HepG2 (cell line): ENCODE results near the gene CD81. TPM values are rescaled to one million over a fixed set of nuclear protein-coding genes. Genes with fewer than 3 reads are reported as not detected.

ENCODE experiments used
- CCDC6 ChIP-seq: sonication (generic); formaldehyde crosslinking; IDR thresholded peaks from 2 replicates; pipeline ENCODE4 v1.8.1; 2022; ENCODE audit warnings: mild to moderate bottlenecking, missing genetic modification reagents, moderate library complexity
- EP300 ChIP-seq, 3 experiments: sonication (generic) in 1 of 3; formaldehyde crosslinking in 1 of 3; IDR thresholded peaks; 2 replicates each; pipeline versions ENCODE4 v1.5.1 to v1.6.1; 2011 to 2020; ENCODE audit warnings: low read depth in 2 of 3, low read length in 2 of 3, borderline replicate concordance in 1 of 3, improper control_type of control experiment in 1 of 3, mild to moderate bottlenecking in 1 of 3, missing genetic modification reagents in 1 of 3, moderate library complexity in 1 of 3
- ETV5 ChIP-seq: IDR thresholded peaks from 2 replicates; pipeline ENCODE4 v1.6.1; 2018; ENCODE audit warnings: missing biosample characterization, missing genetic modification reagents, inconsistent platforms, borderline replicate concordance
- FOXP1 ChIP-seq, 2 experiments: fragments of 450-650 bp in 1 of 2; IDR thresholded peaks; 2 replicates each; pipeline ENCODE4 v1.6.1; 2017 to 2018; ENCODE audit warnings: antibody characterized with exemption in 1 of 2
- GFI1 ChIP-seq: sonication (generic); formaldehyde crosslinking; IDR thresholded peaks from 2 replicates; pipeline ENCODE4 v1.5.0; 2020; ENCODE audit warnings: missing genetic modification reagents, mild to moderate bottlenecking, borderline replicate concordance
- ISL2 ChIP-seq: sonication (generic); formaldehyde crosslinking; IDR thresholded peaks from 2 replicates; pipeline ENCODE4 v1.5.0; 2020; ENCODE audit warnings: missing genetic modification reagents
- NBN ChIP-seq: fragments of 450-650 bp; conservative IDR thresholded peaks from 2 replicates; pipeline ENCODE4 v1.6.1; 2017
- NKX3-1 ChIP-seq: sonication (generic); formaldehyde crosslinking; IDR thresholded peaks from 2 replicates; pipeline ENCODE4 v1.5.0; 2020; ENCODE audit warnings: missing genetic modification reagents
- REL ChIP-seq: sonication (generic); formaldehyde crosslinking; conservative IDR thresholded peaks from 2 replicates; pipeline ENCODE4 v1.8.0; 2022; ENCODE audit warnings: mild to moderate bottlenecking, missing genetic modification reagents, moderate library complexity
- SP5 ChIP-seq: IDR thresholded peaks from 2 replicates; pipeline ENCODE4 v1.6.1; 2016; ENCODE audit warnings: low read depth, borderline replicate concordance
- STAT5B ChIP-seq: sonication (generic); formaldehyde crosslinking; IDR thresholded peaks from 2 replicates; pipeline ENCODE4 v1.4.0; 2020; ENCODE audit warnings: missing genetic modification reagents
- TBX2 ChIP-seq: sonication (generic); formaldehyde crosslinking; IDR thresholded peaks from 2 replicates; pipeline ENCODE4 v1.5.0; 2020; ENCODE audit warnings: missing genetic modification reagents, mild to moderate bottlenecking, borderline replicate concordance
- ZFAT ChIP-seq: sonication (generic); formaldehyde crosslinking; conservative IDR thresholded peaks from 2 replicates; pipeline ENCODE4 v1.8.1; 2023; ENCODE audit warnings: missing genetic modification reagents, inconsistent platforms
- ZFP36L1 ChIP-seq: sonication (generic); formaldehyde crosslinking; IDR thresholded peaks from 2 replicates; pipeline ENCODE4 v1.8.0; 2022; ENCODE audit warnings: mild to moderate bottlenecking, missing genetic modification reagents, moderate library complexity
- ZNF263 ChIP-seq: sonication (generic); formaldehyde crosslinking; IDR thresholded peaks from 2 replicates; pipeline ENCODE4 v1.4.0; 2020; ENCODE audit warnings: missing genetic modification reagents
- ZNF335 ChIP-seq: sonication (generic); formaldehyde crosslinking; IDR thresholded peaks from 2 replicates; pipeline ENCODE4 v1.4.0; 2020; ENCODE audit warnings: missing genetic modification reagents
- ZNF543 ChIP-seq: sonication (generic); formaldehyde crosslinking; IDR thresholded peaks from 2 replicates; pipeline ENCODE4 v1.4.0; 2020; ENCODE audit warnings: mild to moderate bottlenecking, missing genetic modification reagents
- ZNF558 ChIP-seq: sonication (generic); formaldehyde crosslinking; IDR thresholded peaks from 2 replicates; pipeline ENCODE4 v1.9.0; 2022; ENCODE audit warnings: mild to moderate bottlenecking, missing genetic modification reagents, borderline replicate concordance
- ZNF598 ChIP-seq: sonication (generic); formaldehyde crosslinking; IDR thresholded peaks from 2 replicates; pipeline ENCODE4 v1.5.1; 2020; ENCODE audit warnings: mild to moderate bottlenecking, missing genetic modification reagents, borderline replicate concordance
- ZNF652 ChIP-seq: IDR thresholded peaks from 2 replicates; pipeline ENCODE4 v1.6.1; 2016; ENCODE audit warnings: low read depth, borderline replicate concordance
- ZNF674 ChIP-seq: sonication (generic); formaldehyde crosslinking; IDR thresholded peaks from 2 replicates; pipeline ENCODE4 v1.5.0; 2020; ENCODE audit warnings: low read depth, mild to moderate bottlenecking, missing genetic modification reagents
- ZNF772 ChIP-seq: sonication (generic); formaldehyde crosslinking; IDR thresholded peaks from 2 replicates; pipeline ENCODE4 v1.5.0; 2020; ENCODE audit warnings: mild to moderate bottlenecking, missing genetic modification reagents
- ZNF775 ChIP-seq: sonication (generic); formaldehyde crosslinking; IDR thresholded peaks from 2 replicates; pipeline ENCODE4 v1.4.0; 2020; ENCODE audit warnings: missing genetic modification reagents, mild to moderate bottlenecking, moderate library complexity, borderline replicate concordance
- polyA plus RNA-seq, 8 experiments: library from polyadenylated mRNA; depleted of rRNA in 3 of 8; stranded (reverse) in 7 of 8; unstranded in 1 of 8; fragments of >200 nt; fragmentation: Illumina TruSeq in 4 of 8; extraction: Trizol in 4 of 8; gene quantifications; 2 replicates each; pipeline versions ENCODE4 v1.2.1 to v1.2.3, GENCODE V29; 2011 to 2016; ENCODE audit warnings: low read depth in 4 of 8, missing spikeins in 1 of 8, mixed read lengths in 1 of 8; ENCODE audit not compliant: insufficient read depth in 1 of 8
- total RNA-seq, 5 experiments: library from RNA; depleted of rRNA; stranded (reverse); fragments of >200 nt; fragmentation: Illumina TruSeq; extraction: Trizol; gene quantifications; 2 replicates each; pipeline ENCODE4 v1.2.3, GENCODE V29; 2016; ENCODE audit warnings: low read depth in 1 of 5
- TF ChIP-seq, protein P1 (sequence below): sonication (generic); formaldehyde crosslinking; IDR thresholded peaks from 2 replicates; pipeline ENCODE4 v1.5.0; 2020; ENCODE audit warnings: mild to moderate bottlenecking, missing genetic modification reagents, moderate library complexity
- TF ChIP-seq, protein P2 (sequence below): sonication (generic); formaldehyde crosslinking; IDR thresholded peaks from 2 replicates; pipeline ENCODE4 v1.8.0; 2022; ENCODE audit warnings: mild to moderate bottlenecking, missing genetic modification reagents; ENCODE audit not compliant: insufficient replicate concordance
- TF ChIP-seq, protein P3 (sequence below): sonication (generic); formaldehyde crosslinking; IDR thresholded peaks from 2 replicates; pipeline ENCODE4 v1.8.1; 2023; ENCODE audit warnings: missing genetic modification reagents, mild to moderate bottlenecking, borderline replicate concordance
- TF ChIP-seq, protein P4 (sequence below): IDR thresholded peaks from 2 replicates; pipeline ENCODE4 v1.6.1; 2012; ENCODE audit warnings: inconsistent platforms

Gene CD81
- total and polyA plus RNA-seq, 2 of the 13 experiments (the other 11 are each of a cell fraction or from before 2014, with no cell fraction given), result not detected

DNA sequence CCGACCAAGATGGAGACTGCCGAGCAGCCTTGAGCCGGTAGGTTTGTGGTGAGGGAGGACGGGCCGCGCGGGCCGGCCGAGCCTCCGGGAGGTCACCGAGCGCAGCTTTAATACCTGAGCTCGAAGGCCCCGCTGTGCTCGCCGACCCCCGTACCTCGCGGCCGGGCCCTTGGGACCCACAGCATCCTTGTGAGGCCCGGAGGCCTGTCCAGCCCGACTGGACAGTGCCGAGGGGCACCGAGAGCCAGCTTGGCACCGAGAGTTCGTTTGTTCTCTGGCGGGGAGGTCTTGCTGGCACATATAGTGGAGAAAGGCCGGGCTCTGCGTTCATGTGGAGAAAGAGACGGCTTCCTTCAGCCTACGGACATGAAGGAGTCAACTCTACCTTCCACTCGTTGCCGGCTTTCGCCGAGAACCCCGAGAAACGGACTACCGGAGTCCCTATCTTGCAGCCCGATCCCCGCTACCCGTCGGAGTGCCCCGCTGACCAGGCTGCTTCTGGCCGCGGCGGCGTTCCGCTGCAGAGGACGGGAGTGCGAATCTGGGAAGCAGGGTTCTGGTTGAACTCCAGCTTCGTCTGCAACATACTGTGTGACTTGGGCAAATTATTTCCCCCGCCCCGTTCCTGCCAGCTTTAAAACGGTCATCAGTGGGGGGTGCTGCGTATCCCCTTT, 23.8 kb downstream of the CD81 start (continued):
- TF ChIP-seq, protein P1, sequence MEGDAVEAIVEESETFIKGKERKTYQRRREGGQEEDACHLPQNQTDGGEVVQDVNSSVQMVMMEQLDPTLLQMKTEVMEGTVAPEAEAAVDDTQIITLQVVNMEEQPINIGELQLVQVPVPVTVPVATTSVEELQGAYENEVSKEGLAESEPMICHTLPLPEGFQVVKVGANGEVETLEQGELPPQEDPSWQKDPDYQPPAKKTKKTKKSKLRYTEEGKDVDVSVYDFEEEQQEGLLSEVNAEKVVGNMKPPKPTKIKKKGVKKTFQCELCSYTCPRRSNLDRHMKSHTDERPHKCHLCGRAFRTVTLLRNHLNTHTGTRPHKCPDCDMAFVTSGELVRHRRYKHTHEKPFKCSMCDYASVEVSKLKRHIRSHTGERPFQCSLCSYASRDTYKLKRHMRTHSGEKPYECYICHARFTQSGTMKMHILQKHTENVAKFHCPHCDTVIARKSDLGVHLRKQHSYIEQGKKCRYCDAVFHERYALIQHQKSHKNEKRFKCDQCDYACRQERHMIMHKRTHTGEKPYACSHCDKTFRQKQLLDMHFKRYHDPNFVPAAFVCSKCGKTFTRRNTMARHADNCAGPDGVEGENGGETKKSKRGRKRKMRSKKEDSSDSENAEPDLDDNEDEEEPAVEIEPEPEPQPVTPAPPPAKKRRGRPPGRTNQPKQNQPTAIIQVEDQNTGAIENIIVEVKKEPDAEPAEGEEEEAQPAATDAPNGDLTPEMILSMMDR (CRISPR knock-in tag), result no peak
- TF ChIP-seq CCDC6 (CRISPR knock-in tag) (no peak), TBX2 (CRISPR knock-in tag) (no peak), SP5 (CRISPR knock-in tag) (no peak), REL (no peak), NKX3-1 (CRISPR knock-in tag) (0 out of 2 replicates have a peak, but pooled peaks have one; percentile 62), ZFAT (no peak), ZNF772 (CRISPR knock-in tag) (no peak), ZNF598 (no peak; the same call in 1 of the 2 replicates), ZNF263 (CRISPR knock-in tag) (peak; percentile 58; the same call in 1 of the 2 replicates), ZNF558 (CRISPR knock-in tag) (peak; percentile 68; the same call in 1 of the 2 replicates), ZNF775 (CRISPR knock-in tag) (no peak), ZNF674 (CRISPR knock-in tag) (no peak), ZFP36L1 (CRISPR knock-in tag) (no peak), FOXP1 (IDR thresholded peaks at IDR 0.05) (no peak), FOXP1 (CRISPR knock-in tag; IDR thresholded peaks at IDR 0.05) (no peak), ZNF543 (CRISPR knock-in tag) (no peak), EP300 (IDR thresholded peaks at IDR 0.05; ENCODE audit: low read depth in 2 of 2, low read length in 2 of 2) (no peak), EP300 (CRISPR knock-in tag; IDR thresholded peaks at IDR 0.05; ENCODE audit: borderline replicate concordance) (no peak), NBN (no peak), ZNF652 (CRISPR knock-in tag) (no peak), ZNF335 (CRISPR knock-in tag) (no peak), ETV5 (CRISPR knock-in tag) (no peak), STAT5B (CRISPR knock-in tag) (0 out of 2 replicates have a peak, but pooled peaks have one; percentile 42), ISL2 (CRISPR knock-in tag) (no peak), GFI1 (CRISPR knock-in tag) (peak; percentile 1; the same call in 1 of the 2 replicates)
- TF ChIP-seq, protein P2, sequence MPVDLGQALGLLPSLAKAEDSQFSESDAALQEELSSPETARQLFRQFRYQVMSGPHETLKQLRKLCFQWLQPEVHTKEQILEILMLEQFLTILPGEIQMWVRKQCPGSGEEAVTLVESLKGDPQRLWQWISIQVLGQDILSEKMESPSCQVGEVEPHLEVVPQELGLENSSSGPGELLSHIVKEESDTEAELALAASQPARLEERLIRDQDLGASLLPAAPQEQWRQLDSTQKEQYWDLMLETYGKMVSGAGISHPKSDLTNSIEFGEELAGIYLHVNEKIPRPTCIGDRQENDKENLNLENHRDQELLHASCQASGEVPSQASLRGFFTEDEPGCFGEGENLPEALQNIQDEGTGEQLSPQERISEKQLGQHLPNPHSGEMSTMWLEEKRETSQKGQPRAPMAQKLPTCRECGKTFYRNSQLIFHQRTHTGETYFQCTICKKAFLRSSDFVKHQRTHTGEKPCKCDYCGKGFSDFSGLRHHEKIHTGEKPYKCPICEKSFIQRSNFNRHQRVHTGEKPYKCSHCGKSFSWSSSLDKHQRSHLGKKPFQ (CRISPR knock-in tag), result no peak
- TF ChIP-seq, protein P3, sequence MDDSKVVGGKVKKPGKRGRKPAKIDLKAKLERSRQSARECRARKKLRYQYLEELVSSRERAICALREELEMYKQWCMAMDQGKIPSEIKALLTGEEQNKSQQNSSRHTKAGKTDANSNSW (CRISPR knock-in tag), result no peak
- TF ChIP-seq, protein P4, sequence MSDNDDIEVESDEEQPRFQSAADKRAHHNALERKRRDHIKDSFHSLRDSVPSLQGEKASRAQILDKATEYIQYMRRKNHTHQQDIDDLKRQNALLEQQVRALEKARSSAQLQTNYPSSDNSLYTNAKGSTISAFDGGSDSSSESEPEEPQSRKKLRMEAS, result no peak
